Stimulated activated naive B cell treated with anti-CD40 and anti-IgM and Interleukin-4, amounts not matched to agents 10 μg/mL and 1 μg/mL and 100 μg/mL, for 72 hours (primary cell): ENCODE measurements around the gene SHISAL1.

Experiments used
- ATAC-seq, 2 donors: fragments of 150-1000 bp; cut with Tn5 transposase; replicated peaks; 2 replicates each; pipeline ENCODE4 v1.10.0; 2021; ENCODE audit warnings: moderate library complexity in 1 of 2
- DNase-seq: peaks from one replicate; pipeline ENCODE4 v3.0.0; 2021
- H3K27ac Mint-ChIP-seq: one replicate; pipeline ENCODE4 v1.8.0; 2022; ENCODE audit warnings: mild to moderate bottlenecking, mixed read lengths
- H3K27me3 Mint-ChIP-seq, 2 donors: one replicate each; pipeline ENCODE4 v1.8.0; 2022; ENCODE audit warnings: mixed read lengths in 2 of 2
- H3K36me3 Mint-ChIP-seq, 2 donors: one replicate each; pipeline ENCODE4 v1.8.0; 2022; ENCODE audit warnings: mixed read lengths in 2 of 2, mild to moderate bottlenecking in 1 of 2
- H3K4me1 Mint-ChIP-seq, 2 donors: one replicate each; pipeline ENCODE4 v1.8.0; 2022; ENCODE audit warnings: mixed read lengths in 2 of 2, mild to moderate bottlenecking in 1 of 2
- H3K4me3 Mint-ChIP-seq, 2 donors: one replicate each; pipeline ENCODE4 v1.8.0; 2022; ENCODE audit warnings: mild to moderate bottlenecking in 2 of 2, mixed read lengths in 2 of 2, moderate library complexity in 1 of 2
- H3K9me3 Mint-ChIP-seq, 2 donors: one replicate each; pipeline ENCODE4 v1.8.0; 2022; ENCODE audit warnings: mixed read lengths in 2 of 2, mild to moderate bottlenecking in 1 of 2

The SHISAL1 gene

GRCh38 chr22:44351037-44351436 is 38.3 kb upstream of the SHISAL1 start:
- H3K27me3 Mint-ChIP-seq, result peaks cover 61 to 74% of the 10 kb centered on the region in 2 donors

GRCh38 chr22:44349594-44349993 is 36.8 kb upstream of the SHISAL1 start:
- DNase-seq, result no peak
- Mint-ChIP-seq H3K4me1 (peaks cover 4 to 11% of the 10 kb centered on the region in 2 donors), H3K27ac (no peak overlapping the region), H3K9me3 (no peaks in the 10 kb centered on the region), H3K4me3 (no peak overlapping the region), H3K27me3 (peaks cover 60 to 63% of the 10 kb centered on the region in 2 donors), H3K36me3 (no peaks in the 10 kb centered on the region)
- no peak for ATAC-seq

More at GRCh38 chr22:44351037-44351436, 38.3 kb upstream of the SHISAL1 start:
- H3K4me1 Mint-ChIP-seq, result peaks cover 4 to 11% of the 10 kb centered on the region in 2 donors
- H3K4me3 Mint-ChIP-seq, result no peak overlapping the region
- no peaks in the 10 kb centered on the region for H3K36me3 Mint-ChIP-seq
- ATAC-seq (no peak), DNase-seq (no peak)
- H3K27ac Mint-ChIP-seq, result no peak overlapping the region
- no peaks in the 10 kb centered on the region for H3K9me3 Mint-ChIP-seq

GRCh38 chr22:44348971-44349560 is 36.3 kb upstream of the SHISAL1 start:
- ATAC-seq (no peak), DNase-seq (no peak)
- Mint-ChIP-seq H3K4me1 (peaks cover 4 to 11% of the 10 kb centered on the region in 2 donors), H3K27ac (no peak overlapping the region), H3K9me3 (no peaks in the 10 kb centered on the region), H3K27me3 (peaks cover 55 to 61% of the 10 kb centered on the region in 2 donors), H3K4me3 (no peak overlapping the region), H3K36me3 (no peaks in the 10 kb centered on the region)

- Mint-ChIP-seq H3K4me3 (no peak overlapping the region), H3K27ac (no peak overlapping the region), H3K4me1 (peaks cover 4 to 11% of the 10 kb centered on the region in 2 donors), H3K9me3 (no peaks in the 10 kb centered on the region), H3K36me3 (no peaks in the 10 kb centered on the region), H3K27me3 (peaks cover 41 to 49% of the 10 kb centered on the region in 2 donors)
- ATAC-seq (no peak), DNase-seq (no peak)
Measured at GRCh38 chr22:44347549-44347948, 34.8 kb upstream of the SHISAL1 start.

- no peak for DNase-seq
- H3K27me3 Mint-ChIP-seq, result peaks cover 41 to 46% of the 10 kb centered on the region in 2 donors
- no peak for ATAC-seq
- H3K9me3 Mint-ChIP-seq, result no peaks in the 10 kb centered on the region
- H3K27ac Mint-ChIP-seq, result no peak overlapping the region
- no peak overlapping the region for H3K4me3 Mint-ChIP-seq
- H3K36me3 Mint-ChIP-seq, result no peaks in the 10 kb centered on the region
- H3K4me1 Mint-ChIP-seq, result peaks cover 4 to 11% of the 10 kb centered on the region in 2 donors
Measured at GRCh38 chr22:44347080-44347479, 34.3 kb upstream of the SHISAL1 start.

- H3K27ac Mint-ChIP-seq, result no peak overlapping the region
- H3K4me3 Mint-ChIP-seq, result no peak overlapping the region
- no peak for ATAC-seq
- peaks cover 32 to 35% of the 10 kb centered on the region in 2 donors for H3K27me3 Mint-ChIP-seq
- no peaks in the 10 kb centered on the region for H3K4me1 Mint-ChIP-seq
- no peaks in the 10 kb centered on the region for H3K36me3 Mint-ChIP-seq
- no peak for DNase-seq
- no peaks in the 10 kb centered on the region for H3K9me3 Mint-ChIP-seq
Measured at GRCh38 chr22:44345872-44346271, 33.1 kb upstream of the SHISAL1 start.

- H3K9me3 Mint-ChIP-seq, result no peaks in the 10 kb centered on the region
Measured at GRCh38 chr22:44344407-44344806, 31.7 kb upstream of the SHISAL1 start.

GRCh38 chr22:44342347-44342956 is 29.7 kb upstream of the SHISAL1 start:
- Mint-ChIP-seq H3K27me3 (peaks cover 19 to 20% of the 10 kb centered on the region in 2 donors), H3K36me3 (no peaks in the 10 kb centered on the region), H3K4me1 (no peaks in the 10 kb centered on the region), H3K27ac (no peak overlapping the region), H3K4me3 (no peak overlapping the region), H3K9me3 (no peaks in the 10 kb centered on the region)
- ATAC-seq, result no peak
- DNase-seq, result no peak

More at GRCh38 chr22:44344407-44344806, 31.7 kb upstream of the SHISAL1 start:
- H3K27me3 Mint-ChIP-seq, result peaks cover 24% of the 10 kb centered on the region in 2 donors
- H3K36me3 Mint-ChIP-seq, result no peaks in the 10 kb centered on the region
- DNase-seq (no peak), ATAC-seq (no peak)
- no peaks in the 10 kb centered on the region for H3K4me1 Mint-ChIP-seq
- H3K4me3 Mint-ChIP-seq, result no peak overlapping the region
- no peak overlapping the region for H3K27ac Mint-ChIP-seq

GRCh38 chr22:44341431-44342346 is 28.9 kb upstream of the SHISAL1 start:
- ATAC-seq (no peak), DNase-seq (no peak)
- no peak overlapping the region for H3K27ac Mint-ChIP-seq
- peaks cover 14 to 19% of the 10 kb centered on the region in 2 donors for H3K27me3 Mint-ChIP-seq
- H3K9me3 Mint-ChIP-seq, result no peaks in the 10 kb centered on the region
- H3K4me3 Mint-ChIP-seq, result no peak overlapping the region
- no peaks in the 10 kb centered on the region for H3K36me3 Mint-ChIP-seq
- H3K4me1 Mint-ChIP-seq, result no peaks in the 10 kb centered on the region

- no peak for ATAC-seq
- no peaks in the 10 kb centered on the region for H3K9me3 Mint-ChIP-seq
Measured at GRCh38 chr22:44340271-44341239, 27.8 kb upstream of the SHISAL1 start.

GRCh38 chr22:44338906-44339305 is 26.2 kb upstream of the SHISAL1 start:
- H3K27ac Mint-ChIP-seq, result no peak overlapping the region
- H3K4me3 Mint-ChIP-seq, result no peak overlapping the region
- no peak for ATAC-seq

More at GRCh38 chr22:44340271-44341239, 27.8 kb upstream of the SHISAL1 start:
- H3K36me3 Mint-ChIP-seq, result no peaks in the 10 kb centered on the region
- H3K4me1 Mint-ChIP-seq, result no peaks in the 10 kb centered on the region
- DNase-seq, result no peak
- peaks cover 6 to 15% of the 10 kb centered on the region in 2 donors for H3K27me3 Mint-ChIP-seq
- H3K27ac Mint-ChIP-seq, result no peak overlapping the region
- H3K4me3 Mint-ChIP-seq, result no peak overlapping the region

GRCh38 chr22:44338177-44338810 is 25.5 kb upstream of the SHISAL1 start:
- DNase-seq (no peak), ATAC-seq (no peak)
- Mint-ChIP-seq H3K9me3 (no peaks in the 10 kb centered on the region), H3K4me1 (no peaks in the 10 kb centered on the region), H3K27ac (no peak overlapping the region), H3K27me3 (peaks cover 0 to 8% of the 10 kb centered on the region in 2 donors), H3K36me3 (no peaks in the 10 kb centered on the region), H3K4me3 (no peak overlapping the region)

More at GRCh38 chr22:44338906-44339305, 26.2 kb upstream of the SHISAL1 start:
- no peaks in the 10 kb centered on the region for H3K4me1 Mint-ChIP-seq
- H3K27me3 Mint-ChIP-seq, result peaks cover 0 to 9% of the 10 kb centered on the region in 2 donors
- H3K36me3 Mint-ChIP-seq, result no peaks in the 10 kb centered on the region
- DNase-seq, result no peak
- H3K9me3 Mint-ChIP-seq, result no peaks in the 10 kb centered on the region

- peaks cover 1 to 8% of the 10 kb centered on the region in 2 donors for H3K27me3 Mint-ChIP-seq
- H3K27ac Mint-ChIP-seq, result no peak overlapping the region
- DNase-seq (no peak), ATAC-seq (no peak)
- H3K36me3 Mint-ChIP-seq, result no peaks in the 10 kb centered on the region
- H3K4me3 Mint-ChIP-seq, result no peak overlapping the region
- no peaks in the 10 kb centered on the region for H3K4me1 Mint-ChIP-seq
- no peaks in the 10 kb centered on the region for H3K9me3 Mint-ChIP-seq
Measured at GRCh38 chr22:44337678-44338004, 24.9 kb upstream of the SHISAL1 start.
